Transverse colon (tissue), 4 donors: ENCODE results near the gene MYO16.

ENCODE experiments used
- EP300 ChIP-seq: sonication (generic); formaldehyde crosslinking; IDR thresholded peaks from one replicate; pipeline ENCODE4 v1.6.1; 2017; ENCODE audit warnings: antibody characterized with exemption, low read depth
- POLR2A ChIP-seq: fragments of 450-650 bp; IDR thresholded peaks from one replicate; pipeline ENCODE4 v1.6.1; 2016; ENCODE audit warnings: antibody characterized with exemption, mild to moderate bottlenecking, moderate library complexity
- POLR2AphosphoS5 ChIP-seq, 3 donors: sonication (generic); formaldehyde crosslinking; IDR thresholded peaks; one replicate each; pipeline ENCODE4 v1.6.1; 2016; ENCODE audit warnings: antibody characterized with exemption in 3 of 3
- TF ChIP-seq, protein P1 (sequence below), 5 experiments: fragments of 200-600 bp in 3 of 5; fragments of 450-650 bp in 2 of 5; sonication (generic) in 3 of 5; IDR thresholded peaks; 1 replicate in 2 of 5; 2 replicates in 3 of 5; pipeline ENCODE4 v1.5.1; 2016 to 2017; ENCODE audit warnings: antibody characterized with exemption in 5 of 5, inconsistent platforms in 3 of 5, mild to moderate bottlenecking in 2 of 5, moderate library complexity in 1 of 5

DNA sequence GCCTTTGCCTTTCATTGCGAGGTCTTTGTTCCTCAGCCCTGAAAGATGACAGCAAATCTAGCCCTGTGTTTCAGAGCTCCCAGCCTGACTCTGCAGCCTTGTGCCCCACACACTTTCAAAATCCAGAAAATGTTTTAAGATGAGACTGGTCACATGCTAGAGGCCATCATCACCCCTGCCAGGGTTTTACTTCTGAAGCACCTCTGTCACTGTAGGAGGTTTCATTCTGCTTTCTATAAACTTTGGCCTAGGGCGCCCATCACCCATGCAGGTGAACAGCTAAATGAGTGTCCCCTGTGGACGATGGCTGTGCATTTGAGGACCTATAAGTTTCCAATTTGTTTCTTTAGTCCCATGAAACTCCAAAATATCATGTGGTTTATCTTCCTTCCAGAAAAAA lies 574.2 kb downstream of the MYO16 start:
- no peak for TF ChIP-seq EP300
- TF ChIP-seq POLR2AphosphoS5 (IDR thresholded peaks at IDR 0.05), result no peak
- TF ChIP-seq, protein P1, sequence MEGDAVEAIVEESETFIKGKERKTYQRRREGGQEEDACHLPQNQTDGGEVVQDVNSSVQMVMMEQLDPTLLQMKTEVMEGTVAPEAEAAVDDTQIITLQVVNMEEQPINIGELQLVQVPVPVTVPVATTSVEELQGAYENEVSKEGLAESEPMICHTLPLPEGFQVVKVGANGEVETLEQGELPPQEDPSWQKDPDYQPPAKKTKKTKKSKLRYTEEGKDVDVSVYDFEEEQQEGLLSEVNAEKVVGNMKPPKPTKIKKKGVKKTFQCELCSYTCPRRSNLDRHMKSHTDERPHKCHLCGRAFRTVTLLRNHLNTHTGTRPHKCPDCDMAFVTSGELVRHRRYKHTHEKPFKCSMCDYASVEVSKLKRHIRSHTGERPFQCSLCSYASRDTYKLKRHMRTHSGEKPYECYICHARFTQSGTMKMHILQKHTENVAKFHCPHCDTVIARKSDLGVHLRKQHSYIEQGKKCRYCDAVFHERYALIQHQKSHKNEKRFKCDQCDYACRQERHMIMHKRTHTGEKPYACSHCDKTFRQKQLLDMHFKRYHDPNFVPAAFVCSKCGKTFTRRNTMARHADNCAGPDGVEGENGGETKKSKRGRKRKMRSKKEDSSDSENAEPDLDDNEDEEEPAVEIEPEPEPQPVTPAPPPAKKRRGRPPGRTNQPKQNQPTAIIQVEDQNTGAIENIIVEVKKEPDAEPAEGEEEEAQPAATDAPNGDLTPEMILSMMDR (IDR thresholded peaks at IDR 0.05), result no peak
- no peak for TF ChIP-seq POLR2A
